Upper lobe of left lung (tissue), 4 donors: Measurements from ENCODE around the gene AKAP6.

Experiments
- EP300 ChIP-seq, 4 donors: sonication (generic); formaldehyde crosslinking; IDR thresholded peaks; one replicate each; pipeline ENCODE4 v1.5.1; 2017; ENCODE audit warnings: antibody characterized with exemption in 4 of 4, control low read depth in 2 of 4
- POLR2A ChIP-seq, 4 donors: fragments of 450-650 bp; IDR thresholded peaks; one replicate each; pipeline ENCODE4 v1.5.1; 2016 to 2017; ENCODE audit warnings: antibody characterized with exemption in 4 of 4, mild to moderate bottlenecking in 2 of 4
- TF ChIP-seq, protein P1 (sequence below), 6 experiments: fragments of 450-650 bp in 4 of 6; fragments of 200-600 bp in 2 of 6; sonication (generic) in 2 of 6; IDR thresholded peaks; one replicate each; pipeline ENCODE4 v1.5.1; 2016 to 2019; ENCODE audit warnings: antibody characterized with exemption in 6 of 6

DNA sequence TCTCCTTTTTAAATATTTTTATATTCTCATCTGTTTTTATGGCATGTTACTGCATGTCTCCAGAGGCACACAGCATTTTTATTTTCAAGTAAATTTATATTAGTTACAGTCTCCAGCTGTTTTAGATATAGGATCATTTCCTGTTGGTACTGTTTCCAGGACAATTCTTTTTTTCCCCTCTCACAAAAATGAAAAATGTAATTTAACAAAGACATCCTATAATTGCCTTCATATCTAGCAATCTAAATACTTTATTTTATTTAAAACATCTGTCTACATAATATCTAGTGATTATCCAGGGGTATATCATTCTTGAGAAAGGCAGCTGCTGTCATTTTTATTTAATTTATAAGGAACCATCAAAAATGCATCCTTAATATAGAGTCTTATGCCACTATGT lies 337.2 kb downstream of the AKAP6 start:
- TF ChIP-seq, protein P1, sequence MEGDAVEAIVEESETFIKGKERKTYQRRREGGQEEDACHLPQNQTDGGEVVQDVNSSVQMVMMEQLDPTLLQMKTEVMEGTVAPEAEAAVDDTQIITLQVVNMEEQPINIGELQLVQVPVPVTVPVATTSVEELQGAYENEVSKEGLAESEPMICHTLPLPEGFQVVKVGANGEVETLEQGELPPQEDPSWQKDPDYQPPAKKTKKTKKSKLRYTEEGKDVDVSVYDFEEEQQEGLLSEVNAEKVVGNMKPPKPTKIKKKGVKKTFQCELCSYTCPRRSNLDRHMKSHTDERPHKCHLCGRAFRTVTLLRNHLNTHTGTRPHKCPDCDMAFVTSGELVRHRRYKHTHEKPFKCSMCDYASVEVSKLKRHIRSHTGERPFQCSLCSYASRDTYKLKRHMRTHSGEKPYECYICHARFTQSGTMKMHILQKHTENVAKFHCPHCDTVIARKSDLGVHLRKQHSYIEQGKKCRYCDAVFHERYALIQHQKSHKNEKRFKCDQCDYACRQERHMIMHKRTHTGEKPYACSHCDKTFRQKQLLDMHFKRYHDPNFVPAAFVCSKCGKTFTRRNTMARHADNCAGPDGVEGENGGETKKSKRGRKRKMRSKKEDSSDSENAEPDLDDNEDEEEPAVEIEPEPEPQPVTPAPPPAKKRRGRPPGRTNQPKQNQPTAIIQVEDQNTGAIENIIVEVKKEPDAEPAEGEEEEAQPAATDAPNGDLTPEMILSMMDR (IDR thresholded peaks at IDR 0.05): no peak
- no peak for TF ChIP-seq EP300 (IDR thresholded peaks at IDR 0.05)
- no peak for TF ChIP-seq POLR2A (IDR thresholded peaks at IDR 0.05)
